GM19467 (cell line): ENCODE measurements around the gene GBP7.
"Not testable (repeated sequence)": the region's sequence is repeated elsewhere in the genome, so short reads cannot be mapped to it uniquely, and the experiment has no call there.

Experiments used
- ATAC-seq: cut with Tn5 transposase; IDR thresholded peaks from one replicate; pipeline ENCODE4 v1.9.1; 2021; ENCODE audit warnings: mild to moderate bottlenecking, moderate library complexity; ENCODE audit not compliant: unreplicated experiment

GBP7 gene

GRCh38 chr1:89171067-89171438 lies 4.8 kb downstream of the GBP7 start:
- ATAC-seq, result no peak

- no peak for ATAC-seq
Measured at GRCh38 chr1:89170170-89171066, 5.4 kb downstream of the GBP7 start.

GRCh38 chr1:89169166-89169565 lies 6.6 kb downstream of the GBP7 start:
- no peak for ATAC-seq

GRCh38 chr1:89167590-89168230 lies 8.1 kb downstream of the GBP7 start:
- ATAC-seq, result no peak

GRCh38 chr1:89166705-89167104 lies 9.1 kb downstream of the GBP7 start:
- ATAC-seq, result no peak

- ATAC-seq, result no peak
Measured at GRCh38 chr1:89165811-89166210, 10.0 kb downstream of the GBP7 start.

GRCh38 chr1:89151047-89151446 lies 24.8 kb downstream of the GBP7 start:
- ATAC-seq, result no peak

- no peak for ATAC-seq
Measured at GRCh38 chr1:89149976-89150375, 25.8 kb downstream of the GBP7 start.

- ATAC-seq, result no peak
Measured at GRCh38 chr1:89149229-89149628, 26.6 kb downstream of the GBP7 start.

- no peak for ATAC-seq
Measured at GRCh38 chr1:89147678-89148658, 27.8 kb downstream of the GBP7 start.

GRCh38 chr1:89146721-89147120 lies 29.1 kb downstream of the GBP7 start:
- no peak for ATAC-seq

GRCh38 chr1:89143484-89143883 lies 32.3 kb downstream of the GBP7 start:
- ATAC-seq, result no peak

GRCh38 chr1:89142160-89142559 lies 33.6 kb downstream of the GBP7 start:
- ATAC-seq, result no peak

GRCh38 chr1:89133747-89134146 lies 42.1 kb downstream of the GBP7 start:
- ATAC-seq, result no peak

- ATAC-seq, result no peak
Measured at GRCh38 chr1:89130716-89131115, 45.1 kb downstream of the GBP7 start.

GRCh38 chr1:89129911-89130310 lies 45.9 kb downstream of the GBP7 start:
- ATAC-seq, result no peak

- not testable (repeated sequence) for ATAC-seq
Measured at GRCh38 chr1:89128003-89128458, 47.8 kb downstream of the GBP7 start.

GRCh38 chr1:89126602-89127565 lies 48.9 kb downstream of the GBP7 start:
- not testable (repeated sequence) for ATAC-seq

- ATAC-seq, result peak; percentile 65
Measured at GRCh38 chr1:89125913-89126580, 49.8 kb downstream of the GBP7 start, which contains the start of gene GBP2. GBP2 (minus strand) TSS chr1:89126114; CDS start chr1:89121966, 4,148 bp downstream.
